ENCODE data around the gene GATAD2A. TPM values are rescaled to one million over a fixed set of nuclear protein-coding genes. Genes with fewer than 3 reads are reported as not detected.

The GATAD2A gene
- total and polyA plus RNA-seq, 2 of the 13 experiments (the other 11 are each of a cell fraction or from before 2014, with no cell fraction given): 16.8 to 28.6 TPM

- TF ChIP-seq ZNF17 (CRISPR knock-in tag; IDR thresholded peaks at IDR 0.05): no peak
- TF ChIP-seq ZNF800 (CRISPR knock-in tag; IDR thresholded peaks at IDR 0.05): peak; percentile 90
- TF ChIP-seq ZNF850 (CRISPR knock-in tag; conservative IDR thresholded peaks at IDR 0.05): no peak; the same call in 1 of the 2 replicates
- TF ChIP-seq ATF4 (CRISPR knock-in tag; IDR thresholded peaks at IDR 0.05): peak in 1 of 2 experiments; percentile 62; a peak in 1 of 4 replicates
- no peak for TF ChIP-seq NCOA1 (CRISPR knock-in tag; IDR thresholded peaks at IDR 0.05)
- TF ChIP-seq USF2 (IDR thresholded peaks at IDR 0.05; ENCODE audit: low read depth, low read length): no peak
- peak; percentile 9; the same call in 1 of the 2 replicates for TF ChIP-seq USF2 (CRISPR knock-in tag; IDR thresholded peaks at IDR 0.05; ENCODE audit: borderline replicate concordance)
- TF ChIP-seq HMGXB4 (CRISPR knock-in tag; IDR thresholded peaks at IDR 0.05; ENCODE audit: borderline replicate concordance in 1 of 2, low read depth in 1 of 2): peak; percentile 51 to 71; a peak in 2 of 4 replicates
- TF ChIP-seq ZNF570 (CRISPR knock-in tag; IDR thresholded peaks at IDR 0.05; ENCODE audit: borderline replicate concordance): peak; percentile 86; the same call in 1 of the 2 replicates
- peak; percentile 81; the same call in 1 of the 2 replicates for TF ChIP-seq SP1 (IDR thresholded peaks at IDR 0.05)
- peak; percentile 93 for TF ChIP-seq SP1 (CRISPR knock-in tag; IDR thresholded peaks at IDR 0.05)
- peak; percentile 73; the same call in 1 of the 2 replicates for TF ChIP-seq PRDM15 (CRISPR knock-in tag; IDR thresholded peaks at IDR 0.05)
- TF ChIP-seq AGO1 (IDR thresholded peaks at IDR 0.05; ENCODE audit: low read depth, low read length, poor library complexity, severe bottlenecking): no peak
- no peak for TF ChIP-seq MBD4 (IDR thresholded peaks at IDR 0.05; ENCODE audit: borderline replicate concordance, low read length)
- peak; percentile 91; the same call in 1 of the 2 replicates for TF ChIP-seq ISX (CRISPR knock-in tag; conservative IDR thresholded peaks at IDR 0.05)
- peak; percentile 90 for TF ChIP-seq SNAPC2 (CRISPR knock-in tag; IDR thresholded peaks at IDR 0.05)
Measured at GRCh38 chr19:19404879-19405860, at the start of gene GATAD2A (continued).
